Smooth muscle cell (in vitro differentiated cells): Measurements from ENCODE around the gene SYCP2. TPM values are rescaled to one million over a fixed set of nuclear protein-coding genes. Genes with fewer than 3 reads are reported as not detected.

Source experiments
- DNase-seq: peaks from one replicate; lab custom pipeline; 2025; ENCODE audit not compliant: unreplicated experiment; lab: John Stamatoyannopoulos, UW
- H2AFZ ChIP-seq: fragments of 200-600 bp; sonication (generic); 2 replicates; pipeline ENCODE4 v1.6.0; 2016; ENCODE audit warnings: antibody characterized with exemption, low read depth, mild to moderate bottlenecking
- H3F3A ChIP-seq: fragments of 200-600 bp; sonication (generic); 2 replicates; pipeline ENCODE4 v1.6.0; 2017; ENCODE audit warnings: antibody characterized with exemption, low read depth
- H3K27ac ChIP-seq: fragments of 200-600 bp; sonication (generic); 2 replicates; pipeline ENCODE4 v1.5.1; 2016; ENCODE audit warnings: low read depth, mild to moderate bottlenecking
- H3K27me3 ChIP-seq: fragments of 200-600 bp; sonication (generic); 2 replicates; pipeline ENCODE4 v1.6.1; 2016; ENCODE audit warnings: low read depth, mild to moderate bottlenecking
- H3K36me3 ChIP-seq: fragments of 200-600 bp; sonication (generic); 2 replicates; pipeline ENCODE4 v1.5.1; 2016; ENCODE audit warnings: low read depth
- H3K4me1 ChIP-seq: fragments of 200-600 bp; sonication (generic); 2 replicates; pipeline ENCODE4 v1.5.1; 2016; ENCODE audit warnings: low read depth
- H3K4me2 ChIP-seq: fragments of 200-600 bp; sonication (generic); 2 replicates; pipeline ENCODE4 v1.6.0; 2016; ENCODE audit warnings: mild to moderate bottlenecking
- H3K4me3 ChIP-seq: fragments of 200-600 bp; sonication (generic); 2 replicates; pipeline ENCODE4 v1.5.1; 2016; ENCODE audit warnings: mild to moderate bottlenecking
- H3K79me2 ChIP-seq: fragments of 200-600 bp; sonication (generic); 2 replicates; pipeline ENCODE4 v1.6.0; 2016; ENCODE audit warnings: low read depth, mild to moderate bottlenecking
- H3K9ac ChIP-seq: fragments of 200-600 bp; sonication (generic); 2 replicates; pipeline ENCODE4 v1.6.0; 2016; ENCODE audit warnings: low read depth
- H3K9me3 ChIP-seq: fragments of 200-600 bp; sonication (generic); replicated peaks from 2 replicates; pipeline ENCODE4 v1.5.1; 2016; ENCODE audit warnings: low read depth
- H4K20me1 ChIP-seq: fragments of 200-600 bp; sonication (generic); 2 replicates; pipeline ENCODE4 v1.6.0; 2016; ENCODE audit warnings: low read depth
- WGBS: methylation state at CpG from one replicate; pipeline ENCODE4 v1.1.7; 2016; ENCODE audit warnings: low lambda C conversion rate; 5-methylcytosine and 5-hydroxymethylcytosine counted together
- polyA plus RNA-seq: library from polyadenylated mRNA; unstranded; fragments of >200 nt; fragmentation: Nextera tagmentation; extraction: Ambion mirVana; gene quantifications from 2 replicates; pipeline ENCODE4 v1.2.1, GENCODE V29; 2016
- total RNA-seq: library from RNA; depleted of rRNA; stranded (reverse); fragments of >200 nt; gene quantifications from 2 replicates; pipeline ENCODE4 v1.2.3, GENCODE V29; 2014
- TF ChIP-seq, protein P1 (sequence below): fragments of 200-600 bp; sonication (generic); IDR thresholded peaks from 2 replicates; pipeline ENCODE4 v1.5.1; 2017; ENCODE audit warnings: borderline replicate concordance, mild to moderate bottlenecking, antibody characterized with exemption; ENCODE audit not compliant: insufficient read depth, poor library complexity, severe bottlenecking

The SYCP2 gene
- total and polyA plus RNA-seq, 2 experiments from 2014 or later: 0.42 to 0.54 TPM

- no peak overlapping the region for H3K27ac ChIP-seq
- no peaks in the 10 kb centered on the region for H4K20me1 ChIP-seq
- H3K4me2 ChIP-seq: no peak overlapping the region
- peaks cover 7% of the 10 kb centered on the region for H3K4me1 ChIP-seq
- TF ChIP-seq, protein P1, sequence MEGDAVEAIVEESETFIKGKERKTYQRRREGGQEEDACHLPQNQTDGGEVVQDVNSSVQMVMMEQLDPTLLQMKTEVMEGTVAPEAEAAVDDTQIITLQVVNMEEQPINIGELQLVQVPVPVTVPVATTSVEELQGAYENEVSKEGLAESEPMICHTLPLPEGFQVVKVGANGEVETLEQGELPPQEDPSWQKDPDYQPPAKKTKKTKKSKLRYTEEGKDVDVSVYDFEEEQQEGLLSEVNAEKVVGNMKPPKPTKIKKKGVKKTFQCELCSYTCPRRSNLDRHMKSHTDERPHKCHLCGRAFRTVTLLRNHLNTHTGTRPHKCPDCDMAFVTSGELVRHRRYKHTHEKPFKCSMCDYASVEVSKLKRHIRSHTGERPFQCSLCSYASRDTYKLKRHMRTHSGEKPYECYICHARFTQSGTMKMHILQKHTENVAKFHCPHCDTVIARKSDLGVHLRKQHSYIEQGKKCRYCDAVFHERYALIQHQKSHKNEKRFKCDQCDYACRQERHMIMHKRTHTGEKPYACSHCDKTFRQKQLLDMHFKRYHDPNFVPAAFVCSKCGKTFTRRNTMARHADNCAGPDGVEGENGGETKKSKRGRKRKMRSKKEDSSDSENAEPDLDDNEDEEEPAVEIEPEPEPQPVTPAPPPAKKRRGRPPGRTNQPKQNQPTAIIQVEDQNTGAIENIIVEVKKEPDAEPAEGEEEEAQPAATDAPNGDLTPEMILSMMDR: no peak
- no peak overlapping the region for H3K9ac ChIP-seq
- no peak overlapping the region for H3K4me3 ChIP-seq
- no peak for DNase-seq
- H3F3A ChIP-seq: no peaks in the 10 kb centered on the region
- no peak overlapping the region for H2AFZ ChIP-seq
- H3K36me3 ChIP-seq: no peaks in the 10 kb centered on the region
- H3K27me3 ChIP-seq: peaks cover 16% of the 10 kb centered on the region
- 83% methylated on average over 4 of the region's 4 CpGs for WGBS
- H3K9me3 ChIP-seq: no peaks in the 10 kb centered on the region
- H3K79me2 ChIP-seq: no peaks in the 10 kb centered on the region
These were observed 95.6 kb downstream of the SYCP2 start for GRCh38 chr20:59837623-59838394.

- no peak overlapping the region for H3K27ac ChIP-seq
- TF ChIP-seq, protein P1: no peak
- H3K27me3 ChIP-seq: peaks cover 16% of the 10 kb centered on the region
- H3K4me1 ChIP-seq: peaks cover 7% of the 10 kb centered on the region
- H3K4me2 ChIP-seq: no peak overlapping the region
- H3K36me3 ChIP-seq: no peaks in the 10 kb centered on the region
- no peaks in the 10 kb centered on the region for H3K79me2 ChIP-seq
- H3K9me3 ChIP-seq: no peaks in the 10 kb centered on the region
- no peak overlapping the region for H3K9ac ChIP-seq
- no peak overlapping the region for H3K4me3 ChIP-seq
- 77% methylated on average over 6 of the region's 6 CpGs for WGBS
- no peak for DNase-seq
- H4K20me1 ChIP-seq: no peaks in the 10 kb centered on the region
- H3F3A ChIP-seq: no peaks in the 10 kb centered on the region
- no peak overlapping the region for H2AFZ ChIP-seq
These were observed 96.7 kb downstream of the SYCP2 start for GRCh38 chr20:59836767-59837166.

DNA sequence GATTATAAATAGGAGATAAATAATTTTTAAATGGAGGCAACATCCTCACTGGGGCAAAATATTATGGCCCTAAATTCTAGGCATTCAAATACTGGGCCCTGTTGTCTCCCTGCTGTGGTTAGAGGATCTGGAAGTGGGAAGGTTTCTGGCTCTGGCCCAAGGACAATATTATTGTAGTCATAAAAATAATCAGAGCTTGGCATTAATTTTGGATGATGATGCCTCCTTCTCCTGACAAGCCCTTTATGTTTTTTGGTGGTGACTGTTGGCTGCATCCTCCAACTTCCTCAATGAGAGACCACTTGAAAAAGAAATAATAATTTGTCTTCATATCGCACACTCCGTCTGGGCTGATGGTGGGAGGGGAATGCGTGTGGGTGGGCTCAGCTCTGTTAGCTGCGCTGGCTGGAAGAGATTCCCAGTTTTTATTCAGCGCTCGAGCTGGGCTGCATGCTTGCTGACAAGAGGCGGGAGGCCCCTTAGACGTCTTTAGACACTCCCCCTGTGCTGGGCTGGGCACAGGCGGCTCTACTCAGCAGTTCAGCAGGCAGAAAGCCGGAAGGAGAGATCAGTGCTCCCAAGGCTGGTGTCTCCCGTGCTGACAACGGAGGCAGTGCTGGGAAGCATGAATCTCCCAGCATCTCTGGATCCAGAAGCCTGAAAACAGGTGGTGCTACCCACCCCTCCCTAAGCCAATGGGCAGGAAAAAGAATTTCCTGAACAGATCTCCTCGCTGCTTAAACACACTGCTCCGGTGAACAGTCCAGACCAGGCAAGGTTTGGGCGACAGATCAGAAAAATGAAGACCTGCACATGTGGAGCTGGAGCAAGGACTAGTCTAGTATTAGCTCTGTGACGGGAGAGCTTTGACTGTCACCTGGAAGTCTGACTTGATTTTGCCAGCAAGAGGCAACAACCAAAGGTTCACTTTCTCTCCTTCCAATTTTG, 97.7 kb downstream of the SYCP2 start:
- Histone ChIP-seq H2AFZ (no peak overlapping the region), H3K9ac (no peak overlapping the region), H3K36me3 (no peaks in the 10 kb centered on the region), H3K9me3 (no peaks in the 10 kb centered on the region), H3K79me2 (no peaks in the 10 kb centered on the region), H3F3A (no peaks in the 10 kb centered on the region), H3K4me1 (peaks cover 7% of the 10 kb centered on the region), H3K4me2 (peak overlapping the region; percentile 69), H3K4me3 (peak overlapping the region; percentile 26), H4K20me1 (no peaks in the 10 kb centered on the region), H3K27ac (no peak overlapping the region), H3K27me3 (peaks cover 13% of the 10 kb centered on the region)
- no peak for DNase-seq
- 35% methylated on average over 16 of the region's 16 CpGs for WGBS
- TF ChIP-seq, protein P1: no peak
